Measurements from ENCODE around the gene ALX4.
A peak's percentile ranks its signal among the peaks of the same experiment; 100 is the strongest.

ALX4 gene

DNA sequence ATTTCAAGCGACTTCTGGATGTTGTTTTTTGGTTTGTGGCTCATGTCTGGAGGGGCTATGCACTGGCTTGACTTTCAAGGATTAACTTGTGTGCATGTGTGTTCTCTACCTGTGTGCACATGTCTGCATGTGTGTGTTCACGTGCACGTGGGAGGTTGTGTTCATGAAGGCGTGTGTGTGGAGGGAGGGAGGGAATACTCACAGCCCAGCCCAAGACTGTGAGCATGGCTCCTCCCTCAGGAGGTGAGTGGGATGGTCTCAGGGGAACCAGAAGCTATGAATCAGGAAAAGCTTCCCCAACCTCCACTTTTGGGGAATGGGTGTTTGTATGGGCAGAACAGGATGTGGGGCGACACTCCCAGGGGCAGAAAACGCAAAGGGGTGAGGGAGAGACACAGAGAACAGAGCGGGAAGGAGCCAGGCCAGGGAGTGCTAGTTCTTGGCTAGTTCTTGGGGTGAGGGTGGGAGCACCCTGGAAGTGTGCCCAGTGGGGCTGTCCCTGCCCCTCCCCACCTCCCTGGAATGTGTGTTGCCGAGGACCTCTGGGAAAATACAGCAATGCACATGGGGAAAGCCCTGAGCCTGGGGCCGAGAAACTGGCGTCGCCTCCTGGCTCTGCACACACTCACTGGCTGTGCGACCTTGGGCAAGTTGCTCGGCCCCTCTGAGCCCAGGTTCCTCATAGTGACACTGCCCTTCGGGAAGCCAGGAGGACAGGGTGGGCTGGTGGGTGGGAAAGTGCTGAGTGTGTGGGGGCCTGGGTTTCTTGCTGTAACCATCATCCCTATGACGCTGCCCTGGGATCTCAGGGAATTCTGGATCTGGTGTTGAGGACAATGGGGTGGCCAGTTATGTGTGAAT, 16.9 kb upstream of the ALX4 start:
- H3K4me2 ChIP-seq (ENCODE audit: low read depth, low read length, poor library complexity, severe bottlenecking): no peak overlapping the region
- no peak overlapping the region for H3K4me3 ChIP-seq (ENCODE audit: low read length, poor library complexity, severe bottlenecking)

GRCh38 chr11:44325698-44326097, 15.8 kb upstream of the ALX4 start:
- no peaks in the 10 kb centered on the region for H3K27me3 ChIP-seq (ENCODE audit: insufficient read depth, low read length, poor library complexity, severe bottlenecking)
- H2AFZ ChIP-seq (ENCODE audit: low read length): no peak overlapping the region
- no peaks in the 10 kb centered on the region for H3K79me2 ChIP-seq (ENCODE audit: insufficient read depth, low read length)
- no peaks in the 10 kb centered on the region for H4K20me1 ChIP-seq (ENCODE audit: insufficient read depth, low read length, poor library complexity, severe bottlenecking)
- H3K4me3 ChIP-seq (ENCODE audit: low read length, poor library complexity, severe bottlenecking): no peak overlapping the region
- no peaks in the 10 kb centered on the region for H3K36me3 ChIP-seq (ENCODE audit: insufficient read depth, low read length)
- H3F3A ChIP-seq (ENCODE audit: low read depth): no peaks in the 10 kb centered on the region
- no peaks in the 10 kb centered on the region for H3K4me1 ChIP-seq (ENCODE audit: insufficient read depth, low read length, poor library complexity, severe bottlenecking)
- TF ChIP-seq EZH2phosphoT487 (IDR thresholded peaks at IDR 0.05; ENCODE audit: borderline replicate concordance) (no peak), CTCF (conservative IDR thresholded peaks at IDR 0.05; ENCODE audit: low read length) (no peak)
- no peaks in the 10 kb centered on the region for H3K9me3 ChIP-seq (ENCODE audit: insufficient read depth, low read depth, low read length)
- no peaks in the 10 kb centered on the region for H3K9me2 ChIP-seq (replicated peaks; ENCODE audit: low read depth, low read length)
- H3K9ac ChIP-seq (ENCODE audit: low read depth, low read length, poor library complexity, severe bottlenecking): no peak overlapping the region
- no peak overlapping the region for H3K4me2 ChIP-seq (ENCODE audit: low read depth, low read length, poor library complexity, severe bottlenecking)

More for the DNA sequence above, 16.9 kb upstream of the ALX4 start:
- no peaks in the 10 kb centered on the region for H3K79me2 ChIP-seq (ENCODE audit: insufficient read depth, low read length)
- H3K27me3 ChIP-seq (ENCODE audit: insufficient read depth, low read length, poor library complexity, severe bottlenecking): no peaks in the 10 kb centered on the region
- H3K9me3 ChIP-seq (ENCODE audit: insufficient read depth, low read depth, low read length): no peaks in the 10 kb centered on the region
- TF ChIP-seq CTCF (conservative IDR thresholded peaks at IDR 0.05; ENCODE audit: low read length) (0 out of 2 replicates have a peak, but pooled peaks have one; percentile 11), EZH2phosphoT487 (IDR thresholded peaks at IDR 0.05; ENCODE audit: borderline replicate concordance) (no peak)
- no peaks in the 10 kb centered on the region for H3K9me2 ChIP-seq (replicated peaks; ENCODE audit: low read depth, low read length)
- no peak overlapping the region for H2AFZ ChIP-seq (ENCODE audit: low read length)
- H3K4me1 ChIP-seq (ENCODE audit: insufficient read depth, low read length, poor library complexity, severe bottlenecking): no peaks in the 10 kb centered on the region
- H4K20me1 ChIP-seq (ENCODE audit: insufficient read depth, low read length, poor library complexity, severe bottlenecking): no peaks in the 10 kb centered on the region
- H3F3A ChIP-seq (ENCODE audit: low read depth): no peaks in the 10 kb centered on the region
- no peak overlapping the region for H3K9ac ChIP-seq (ENCODE audit: low read depth, low read length, poor library complexity, severe bottlenecking)
- H3K36me3 ChIP-seq (ENCODE audit: insufficient read depth, low read length): no peaks in the 10 kb centered on the region

- H3K79me2 ChIP-seq (ENCODE audit: insufficient read depth, low read length): no peaks in the 10 kb centered on the region
- no peaks in the 10 kb centered on the region for H4K20me1 ChIP-seq (ENCODE audit: insufficient read depth, low read length, poor library complexity, severe bottlenecking)
- no peaks in the 10 kb centered on the region for H3K4me1 ChIP-seq (ENCODE audit: insufficient read depth, low read length, poor library complexity, severe bottlenecking)
- no peak overlapping the region for H3K4me2 ChIP-seq (ENCODE audit: low read depth, low read length, poor library complexity, severe bottlenecking)
- no peak overlapping the region for H3K4me3 ChIP-seq (ENCODE audit: low read length, poor library complexity, severe bottlenecking)
- no peak overlapping the region for H2AFZ ChIP-seq (ENCODE audit: low read length)
- H3K9ac ChIP-seq (ENCODE audit: low read depth, low read length, poor library complexity, severe bottlenecking): no peak overlapping the region
- H3K36me3 ChIP-seq (ENCODE audit: insufficient read depth, low read length): no peaks in the 10 kb centered on the region
- H3K9me3 ChIP-seq (ENCODE audit: insufficient read depth, low read depth, low read length): no peaks in the 10 kb centered on the region
- TF ChIP-seq EZH2phosphoT487 (IDR thresholded peaks at IDR 0.05; ENCODE audit: borderline replicate concordance): no peak
- TF ChIP-seq CTCF (conservative IDR thresholded peaks at IDR 0.05; ENCODE audit: low read length): no peak
- H3F3A ChIP-seq (ENCODE audit: low read depth): no peaks in the 10 kb centered on the region
- H3K9me2 ChIP-seq (replicated peaks; ENCODE audit: low read depth, low read length): no peaks in the 10 kb centered on the region
- no peaks in the 10 kb centered on the region for H3K27me3 ChIP-seq (ENCODE audit: insufficient read depth, low read length, poor library complexity, severe bottlenecking)
Measured at GRCh38 chr11:44324749-44325525, 15.0 kb upstream of the ALX4 start.

All from Loucy (cell line).